GM21390 (cell line): ENCODE measurements around the gene ST6GALNAC3.
"Not testable (repeated sequence)": the region's sequence is repeated elsewhere in the genome, so short reads cannot be mapped to it uniquely, and the experiment has no call there.

Source experiments
- ATAC-seq: cut with Tn5 transposase; IDR thresholded peaks from one replicate; pipeline ENCODE4 v1.9.1; 2021; ENCODE audit not compliant: unreplicated experiment

ST6GALNAC3 gene

GRCh38 chr1:76317299-76317900 lies 242.9 kb downstream of the ST6GALNAC3 start:
- no peak for ATAC-seq

GRCh38 chr1:76330991-76331603 lies 256.6 kb downstream of the ST6GALNAC3 start:
- peak; percentile 87 for ATAC-seq

GRCh38 chr1:76335882-76336281 lies 261.3 kb downstream of the ST6GALNAC3 start:
- no peak for ATAC-seq

GRCh38 chr1:76336931-76337371 lies 262.4 kb downstream of the ST6GALNAC3 start:
- ATAC-seq, result no peak

GRCh38 chr1:76337542-76338219 lies 263.1 kb downstream of the ST6GALNAC3 start:
- ATAC-seq, result no peak

GRCh38 chr1:76340056-76340455 lies 265.5 kb downstream of the ST6GALNAC3 start:
- no peak for ATAC-seq

- not testable (repeated sequence) for ATAC-seq
Measured at GRCh38 chr1:76341816-76342215, 267.3 kb downstream of the ST6GALNAC3 start.

- no peak for ATAC-seq
Measured at GRCh38 chr1:76343356-76343755, 268.8 kb downstream of the ST6GALNAC3 start.

GRCh38 chr1:76351655-76352054 lies 277.1 kb downstream of the ST6GALNAC3 start:
- no peak for ATAC-seq

- no peak for ATAC-seq
Measured at GRCh38 chr1:76352741-76353435, 278.3 kb downstream of the ST6GALNAC3 start.

GRCh38 chr1:76354236-76354635 lies 279.7 kb downstream of the ST6GALNAC3 start:
- ATAC-seq, result no peak

GRCh38 chr1:76366726-76367125 lies 292.2 kb downstream of the ST6GALNAC3 start:
- no peak for ATAC-seq

GRCh38 chr1:76371941-76372340 lies 297.4 kb downstream of the ST6GALNAC3 start:
- ATAC-seq, result no peak

- ATAC-seq, result no peak
Measured at GRCh38 chr1:76374086-76374485, 299.5 kb downstream of the ST6GALNAC3 start.

- no peak for ATAC-seq
Measured at GRCh38 chr1:76377247-76377646, 302.7 kb downstream of the ST6GALNAC3 start.

GRCh38 chr1:76379506-76379905 lies 305.0 kb downstream of the ST6GALNAC3 start:
- no peak for ATAC-seq

GRCh38 chr1:76381450-76382097 lies 307.0 kb downstream of the ST6GALNAC3 start:
- no peak for ATAC-seq

GRCh38 chr1:76388261-76388660 lies 313.7 kb downstream of the ST6GALNAC3 start:
- no peak for ATAC-seq

GRCh38 chr1:76390456-76390855 lies 315.9 kb downstream of the ST6GALNAC3 start:
- no peak for ATAC-seq

- ATAC-seq, result no peak
Measured at GRCh38 chr1:76395059-76395458, 320.5 kb downstream of the ST6GALNAC3 start.

GRCh38 chr1:76402128-76402527 lies 327.6 kb downstream of the ST6GALNAC3 start:
- ATAC-seq, result no peak
